HG02870 (cell line): ENCODE measurements around the gene ACP4.
"Not testable (repeated sequence)": the region's sequence is repeated elsewhere in the genome, so short reads cannot be mapped to it uniquely, and the experiment has no call there.

Experiments used
- ATAC-seq: cut with Tn5 transposase; IDR thresholded peaks from one replicate; pipeline ENCODE4 v1.9.1; 2021; ENCODE audit warnings: mild to moderate bottlenecking, moderate library complexity; ENCODE audit not compliant: unreplicated experiment

The ACP4 gene

GRCh38 chr19:50773454-50773853 is 16.8 kb upstream of the ACP4 start:
- ATAC-seq, result not testable (repeated sequence)

GRCh38 chr19:50776131-50776530 is 14.1 kb upstream of the ACP4 start:
- ATAC-seq, result no peak

GRCh38 chr19:50777261-50777660 is 13.0 kb upstream of the ACP4 start:
- no peak for ATAC-seq

GRCh38 chr19:50777830-50778303 is 12.3 kb upstream of the ACP4 start:
- no peak for ATAC-seq

GRCh38 chr19:50778906-50779430 is 11.2 kb upstream of the ACP4 start:
- no peak for ATAC-seq

GRCh38 chr19:50779504-50780457 is 10.4 kb upstream of the ACP4 start:
- ATAC-seq, result no peak

GRCh38 chr19:50780753-50781435 is 9.3 kb upstream of the ACP4 start:
- no peak for ATAC-seq

GRCh38 chr19:50783848-50784152 is 6.4 kb upstream of the ACP4 start:
- ATAC-seq, result not testable (repeated sequence)

GRCh38 chr19:50784710-50785109 is 5.5 kb upstream of the ACP4 start:
- no peak for ATAC-seq

- ATAC-seq, result no peak
Measured at GRCh38 chr19:50785329-50785728, 4.9 kb upstream of the ACP4 start.

- no peak for ATAC-seq
Measured at GRCh38 chr19:50790922-50791467, 780 bp downstream of the ACP4 start.

GRCh38 chr19:50791594-50792271 is 1.5 kb downstream of the ACP4 start:
- no peak for ATAC-seq

GRCh38 chr19:50792272-50793250 is 2.3 kb downstream of the ACP4 start:
- ATAC-seq, result no peak

- ATAC-seq, result no peak
Measured at GRCh38 chr19:50793558-50794065, 3.4 kb downstream of the ACP4 start.

GRCh38 chr19:50794074-50794875 is 4.1 kb downstream of the ACP4 start:
- ATAC-seq, result no peak

GRCh38 chr19:50794876-50795663 is 4.9 kb downstream of the ACP4 start:
- ATAC-seq, result no peak

- ATAC-seq, result no peak
Measured at GRCh38 chr19:50795664-50796073, 5.5 kb downstream of the ACP4 start.

GRCh38 chr19:50796128-50796633 is 6.0 kb downstream of the ACP4 start:
- ATAC-seq, result no peak
